Heart left ventricle (tissue), 16 donors: ENCODE measurements around the gene OTOGL. TPM values are rescaled to one million over a fixed set of nuclear protein-coding genes. Genes with fewer than 3 reads are reported as not detected.

Experiments
- ATAC-seq, 4 donors: fragments of 200-7000 bp; cut with Tn5 transposase; one replicate each; pipeline ENCODE4 v1.9.1; 2020 to 2022; ENCODE audit warnings: moderate library complexity in 4 of 4, mild to moderate bottlenecking in 3 of 4, moderate number of reproducible peaks in 1 of 4
- DNase-seq, 5 donors: peaks; one replicate each; pipeline ENCODE4 v3.0.0-alpha.2; 2020
- H3K27ac ChIP-seq, 12 donors: fragments of 200-600 bp; sonication (generic) in 4 of 12; one replicate each; pipeline versions ENCODE4 v1.5.0 to v1.8.0; 2016 to 2022; ENCODE audit warnings: mild to moderate bottlenecking in 2 of 12
- H3K27me3 ChIP-seq, 9 donors: fragments of 200-600 bp; sonication (generic) in 2 of 9; one replicate each; pipeline versions ENCODE4 v1.5.1 to v1.8.0; 2016 to 2022; ENCODE audit warnings: mild to moderate bottlenecking in 3 of 9
- H3K36me3 ChIP-seq, 9 donors: fragments of 200-600 bp; sonication (generic) in 2 of 9; one replicate each; pipeline versions ENCODE4 v1.5.0 to v1.8.0; 2018 to 2022; ENCODE audit warnings: mild to moderate bottlenecking in 2 of 9
- H3K4me1 ChIP-seq, 12 donors: fragments of 200-600 bp; sonication (generic) in 4 of 12; one replicate each; pipeline versions ENCODE4 v1.5.0 to v1.8.0; 2016 to 2022; ENCODE audit warnings: mild to moderate bottlenecking in 3 of 12
- H3K4me3 ChIP-seq, 12 donors: fragments of 200-600 bp; sonication (generic) in 4 of 12; one replicate each; pipeline versions ENCODE4 v1.5.0 to v1.8.0; 2017 to 2022; ENCODE audit warnings: mild to moderate bottlenecking in 9 of 12, moderate library complexity in 4 of 12
- H3K9me3 ChIP-seq, 12 donors: fragments of 200-600 bp; sonication (generic) in 4 of 12; one replicate each; pipeline versions ENCODE4 v1.5.0 to v1.8.0; 2016 to 2022; ENCODE audit warnings: mild to moderate bottlenecking in 1 of 12
- CTCF ChIP-seq, 12 donors: fragments of 200-600 bp; sonication (generic) in 4 of 12; IDR thresholded peaks; one replicate each; pipeline versions ENCODE4 v1.5.0 to v1.8.0; 2018 to 2022; ENCODE audit warnings: antibody characterized with exemption in 12 of 12, mild to moderate bottlenecking in 5 of 12
- POLR2A ChIP-seq, 2 donors: fragments of 450-650 bp; IDR thresholded peaks; one replicate each; pipeline ENCODE4 v1.6.1; 2017; ENCODE audit warnings: antibody characterized with exemption in 2 of 2, mild to moderate bottlenecking in 2 of 2, moderate library complexity in 2 of 2
- WGBS, 4 donors: extraction: QIAGEN DNeasy Blood & Tissue Kit in 2 of 4; methylation state at CpG; one replicate each; pipeline versions ENCODE4 v1.1.5 to v1.1.7; 2013 to 2018; 5-methylcytosine and 5-hydroxymethylcytosine counted together
- intact Hi-C, 10 donors: fragments of 100-400 bp; cut with DNase I; formaldehyde crosslinking; loops; one replicate each; pipeline versions ENCODE4 v1.11.1 to v1.14.2; 2022
- polyA plus RNA-seq, 2 donors: library from polyadenylated mRNA; stranded (reverse); fragments of 200-250 nt; gene quantifications; one replicate each; pipeline ENCODE4 v1.2.3, GENCODE V29; 2013
- total RNA-seq, 9 donors: library from RNA; depleted of rRNA in 2 of 9; stranded (reverse); fragments of >200 nt in 2 of 9; fragmentation: NEBNext Ultra II Directional in 3 of 9; extraction: Animal tissue kit (Norgen Biotek cat#: 25700) in 3 of 9; gene quantifications; one replicate each; pipeline versions ENCODE4 v1.1.0 to v1.2.4, GENCODE V29; 2016 to 2023
- donor health status: ischemic (EF 13 %, LVEDD 7.1; RV severe dilation, severe dysfunction).
- donor health status: healthy with polysubstance abuse.
- donor health status: DM: no; HTN: yes; CAD: no.
- donor health status: DM: no; HTN: no; CAD: no.
- donor health status: ischemic (EF 25% LVEDD 6.9; RV normal size, moderate dysfunction).
- donor health status: ischemic (EF 25% LVEDD 5.7; RV mildly dilated, moderate dysfunction).
- donor health status: healthy.
- donor health status: DM: yes; HTN: yes; CAD: no.
- donor health status: ischemic (EF 35%, LVEDD 5.7; RV mildly dilated, moderate dysfunction).
- donor health status: nonischemic (EF 11% LVEDD 7.7; RV severe dilation, severe dysfunction).
- donor health status: DM: yes; HTN: yes; CAD: no.
- donor health status: PGD.
- donor health status: ischemic (EF 29% LVEDD 5.4; RV normal size, mild dysfunction).
- donor health status: nonischemic (EF 23%, LVEDD 6.1; RV moderate dilation, normal function).

The OTOGL gene
- total and polyA plus RNA-seq, 11 donors, result 0.05 to 1.3 (median 0.27) TPM

DNA sequence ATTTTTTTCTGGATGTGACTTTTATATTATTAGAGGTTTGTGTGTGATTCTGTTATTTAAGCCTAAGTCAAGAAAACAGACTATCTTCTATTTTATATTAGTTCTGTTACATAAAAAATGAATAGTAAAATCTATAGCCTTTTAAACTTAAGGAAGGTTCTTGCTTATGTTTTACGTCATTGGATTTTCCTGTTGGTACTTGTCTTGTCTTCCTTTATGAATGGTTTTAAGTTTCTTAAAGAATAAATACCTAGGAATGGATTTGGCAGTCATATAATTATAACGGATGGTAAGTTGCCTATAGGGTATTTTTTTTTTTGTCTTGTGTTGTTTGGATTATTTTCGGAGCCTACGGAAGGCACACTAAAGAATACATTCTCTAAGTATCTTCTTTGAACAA is 182.9 kb downstream of the OTOGL start:
- Histone ChIP-seq H3K27me3 (no peaks in the 10 kb centered on the region), H3K36me3 (no peaks in the 10 kb centered on the region), H3K4me3 (no peak overlapping the region), H3K27ac (no peak overlapping the region), H3K9me3 (peaks cover 0 to 17% (median 0%) of the 10 kb centered on the region in 12 donors), H3K4me1 (no peaks in the 10 kb centered on the region)
- no peak for DNase-seq
- intact Hi-C loops, result no loop called here
- 56 to 89% (median 80%) methylated on average over 4 of the region's 4 CpGs for WGBS, 4 donors
- TF ChIP-seq POLR2A (IDR thresholded peaks at IDR 0.05) (no peak), CTCF (IDR thresholded peaks at IDR 0.05) (no peak)
- no peak for ATAC-seq

GRCh38 chr12:80282761-80283160 is 183.4 kb downstream of the OTOGL start:
- Histone ChIP-seq H3K4me3 (no peak overlapping the region), H3K27me3 (no peaks in the 10 kb centered on the region), H3K9me3 (peaks cover 0 to 17% (median 0%) of the 10 kb centered on the region in 12 donors), H3K36me3 (no peaks in the 10 kb centered on the region), H3K27ac (no peak overlapping the region), H3K4me1 (no peaks in the 10 kb centered on the region)
- TF ChIP-seq POLR2A (IDR thresholded peaks at IDR 0.05) (no peak), CTCF (IDR thresholded peaks at IDR 0.05) (no peak)
- intact Hi-C loops, result no loop called here
- ATAC-seq, result no peak
- no peak for DNase-seq

- Histone ChIP-seq H3K9me3 (peaks cover 0 to 3% (median 0%) of the 10 kb centered on the region in 12 donors), H3K4me1 (no peaks in the 10 kb centered on the region), H3K4me3 (no peak overlapping the region), H3K36me3 (no peaks in the 10 kb centered on the region), H3K27ac (no peak overlapping the region), H3K27me3 (no peaks in the 10 kb centered on the region)
- TF ChIP-seq CTCF (IDR thresholded peaks at IDR 0.05) (no peak), POLR2A (IDR thresholded peaks at IDR 0.05) (no peak)
- no peak for DNase-seq
- 77 to 86% (median 81%) methylated on average over 5 of the region's 5 CpGs for WGBS, 4 donors
- intact Hi-C loops, result no loop called here
- ATAC-seq, result no peak
These were observed 191.9 kb downstream of the OTOGL start for GRCh38 chr12:80291108-80291754.

GRCh38 chr12:80293347-80293746 is 194.0 kb downstream of the OTOGL start:
- WGBS, 4 donors, result 61 to 79% (median 73%) methylated on average over 1 of the region's 1 CpG
- H3K27me3 ChIP-seq, result no peaks in the 10 kb centered on the region
- no peak overlapping the region for H3K4me3 ChIP-seq
- no peaks in the 10 kb centered on the region for H3K36me3 ChIP-seq
- peaks cover 0 to 3% (median 0%) of the 10 kb centered on the region in 12 donors for H3K9me3 ChIP-seq
- H3K27ac ChIP-seq, result no peak overlapping the region
- TF ChIP-seq CTCF (IDR thresholded peaks at IDR 0.05) (no peak), POLR2A (IDR thresholded peaks at IDR 0.05) (no peak)
- DNase-seq (no peak), ATAC-seq (no peak)
- H3K4me1 ChIP-seq, result no peaks in the 10 kb centered on the region
- intact Hi-C loops, result no loop called here
